EL (cell line): Measurements from ENCODE around the gene INCENP.
"Not testable (repeated sequence)": the region's sequence is repeated elsewhere in the genome, so short reads cannot be mapped to it uniquely, and the experiment has no call there.

ENCODE experiments used
- DNase-seq: peaks from one replicate; pipeline ENCODE4 v3.0.0-alpha.2; 2016

The INCENP gene

DNA sequence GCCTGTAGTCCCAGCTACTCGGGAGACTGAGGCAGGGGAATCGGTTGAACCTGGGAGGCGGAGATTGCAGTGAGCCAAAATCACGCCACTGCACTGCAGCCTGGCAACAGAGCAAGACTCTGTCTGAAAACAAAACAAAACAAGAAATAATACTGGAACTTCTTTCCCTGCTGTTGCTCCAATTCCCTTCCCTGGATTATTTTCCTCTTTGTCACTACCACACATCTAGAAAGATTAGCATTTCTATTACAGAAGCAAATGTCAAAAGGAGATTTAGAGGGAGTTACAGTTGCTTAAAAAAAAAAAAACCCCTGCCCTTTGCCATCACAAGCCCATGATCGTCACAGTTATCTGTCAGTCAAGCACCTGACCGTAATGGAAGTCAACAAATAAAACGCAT, 48.5 kb downstream of the INCENP start:
- no peak for DNase-seq

- no peak for DNase-seq
These were observed 53.0 kb downstream of the INCENP start for GRCh38 chr11:62176766-62177165.

DNA sequence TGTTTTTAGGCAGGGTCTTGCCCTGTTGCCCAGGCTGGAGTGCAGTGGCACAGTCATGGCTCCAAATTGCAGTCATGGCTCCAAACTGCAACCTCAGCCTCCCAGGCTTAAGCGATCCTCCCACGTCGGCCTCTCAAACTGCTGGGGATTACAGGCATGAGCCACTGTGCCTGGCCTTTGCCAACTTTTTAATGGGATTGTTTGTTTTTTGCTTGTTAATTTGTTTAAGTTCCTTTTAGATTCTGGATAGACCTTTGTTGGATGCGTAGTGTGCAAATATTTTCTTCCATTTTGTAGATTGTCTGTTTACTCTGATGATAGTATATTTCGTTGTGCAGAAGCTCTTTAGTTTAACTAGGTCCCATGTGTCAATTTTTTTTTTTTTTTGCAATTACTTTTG, 56.2 kb downstream of the INCENP start:
- no peak for DNase-seq

- no peak for DNase-seq
These were observed 57.3 kb downstream of the INCENP start for GRCh38 chr11:62181097-62181496.

GRCh38 chr11:62182147-62182891, 58.5 kb downstream of the INCENP start:
- DNase-seq: no peak

GRCh38 chr11:62186195-62186594, 62.4 kb downstream of the INCENP start:
- DNase-seq: no peak

GRCh38 chr11:62190011-62190410, 66.2 kb downstream of the INCENP start, which contains the start of gene SCGB1D1:
SCGB1D1 (plus strand) TSS chr11:62190216; CDS start chr11:62190285, 69 bp downstream.
- no peak for DNase-seq

GRCh38 chr11:62193952-62194351, 70.1 kb downstream of the INCENP start:
- peak; percentile 8 for DNase-seq

- DNase-seq: not testable (repeated sequence)
These were observed 71.2 kb downstream of the INCENP start for GRCh38 chr11:62195010-62195409.

- DNase-seq: no peak
These were observed 72.1 kb downstream of the INCENP start for GRCh38 chr11:62195945-62196344.

- DNase-seq: not testable (repeated sequence)
These were observed 73.6 kb downstream of the INCENP start for GRCh38 chr11:62197400-62197799.

DNA sequence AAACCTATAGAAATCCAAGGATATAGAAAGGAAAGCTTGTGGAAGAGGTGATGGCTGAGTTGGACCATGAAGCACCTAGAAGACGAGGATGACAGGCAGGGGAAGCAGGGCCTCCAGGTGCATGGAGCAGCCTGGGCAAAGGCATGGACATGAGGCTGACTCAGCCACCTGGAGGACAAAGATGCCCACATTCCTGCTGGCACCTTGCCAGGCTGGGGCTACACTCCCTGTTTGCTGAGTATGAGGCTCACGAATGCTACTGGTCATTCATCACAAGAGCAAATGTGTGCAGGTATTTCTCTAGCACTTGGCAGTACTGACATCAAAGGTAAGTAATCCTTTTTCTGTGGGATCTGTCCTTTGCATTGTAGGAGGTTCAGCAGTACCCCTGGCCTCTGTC, 77.6 kb downstream of the INCENP start:
- DNase-seq: no peak
